COR-L47 (cell line): ENCODE measurements around the gene CPA1.
A peak's percentile ranks its signal among the peaks of the same experiment; 100 is the strongest.

ENCODE experiments used
- DNase-seq: peaks from one replicate; lab custom pipeline; 2025; lab: John Stamatoyannopoulos, UW

The CPA1 gene

GRCh38 chr7:130430115-130430514 lies 49.8 kb downstream of the CPA1 start:
- no peak for DNase-seq

DNA sequence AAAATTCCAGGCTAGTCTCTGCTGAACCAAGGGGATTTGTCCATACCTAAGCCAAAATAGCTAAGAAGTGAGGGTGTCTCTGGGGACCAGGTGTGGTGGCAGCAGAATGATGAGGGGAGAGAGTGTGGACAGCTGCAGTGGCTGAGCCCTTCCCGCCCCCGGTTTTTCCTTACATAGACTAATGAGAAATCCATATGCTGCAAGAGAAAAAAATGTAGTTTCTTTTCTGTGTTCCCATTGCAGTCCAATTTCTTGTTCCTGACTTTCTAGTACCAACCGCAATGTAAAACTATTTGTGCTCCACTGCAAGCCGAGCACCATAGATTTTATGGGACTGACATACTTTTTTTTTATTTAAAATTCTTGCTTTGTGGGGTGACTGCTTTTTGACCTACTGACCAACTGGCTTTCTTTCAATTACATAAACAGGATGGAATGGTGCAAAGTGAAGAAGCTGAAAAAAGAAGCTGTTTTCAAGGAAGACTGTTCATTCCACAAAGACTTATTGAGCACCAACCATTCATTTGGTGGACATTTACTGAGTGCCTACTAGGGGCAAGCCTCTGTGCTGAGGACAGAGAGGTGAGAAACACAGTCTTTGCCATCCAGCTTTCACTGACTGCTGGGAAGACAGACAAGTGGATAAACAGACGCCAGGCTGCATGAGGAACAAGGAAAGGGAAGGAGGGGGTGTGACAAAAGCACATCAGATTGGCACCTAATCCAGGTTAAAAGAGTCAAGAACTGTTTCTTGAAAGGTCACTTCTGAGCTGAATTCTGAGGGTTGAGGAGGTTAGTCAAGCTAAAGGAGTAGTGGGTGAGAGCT lies 50.8 kb downstream of the CPA1 start:
- peak; percentile 28 for DNase-seq

- no peak for DNase-seq
These were observed 52.6 kb downstream of the CPA1 start for GRCh38 chr7:130432886-130433285.

GRCh38 chr7:130433301-130433700 lies 53.0 kb downstream of the CPA1 start:
- DNase-seq = no peak

- no peak for DNase-seq
These were observed 55.1 kb downstream of the CPA1 start for GRCh38 chr7:130435311-130435854.

GRCh38 chr7:130436253-130436652 lies 56.0 kb downstream of the CPA1 start:
- no peak for DNase-seq
